Activated CD8-positive, alpha-beta memory T cell treated with anti-CD3 and anti-CD28 coated beads for 24 hours (primary cell): ENCODE results near the gene SLC29A3.
A peak's percentile ranks its signal among the peaks of the same experiment; 100 is the strongest.

Source experiments
- DNase-seq: peaks from one replicate; pipeline ENCODE4 v3.0.0-alpha.2; 2020

Gene SLC29A3

DNA sequence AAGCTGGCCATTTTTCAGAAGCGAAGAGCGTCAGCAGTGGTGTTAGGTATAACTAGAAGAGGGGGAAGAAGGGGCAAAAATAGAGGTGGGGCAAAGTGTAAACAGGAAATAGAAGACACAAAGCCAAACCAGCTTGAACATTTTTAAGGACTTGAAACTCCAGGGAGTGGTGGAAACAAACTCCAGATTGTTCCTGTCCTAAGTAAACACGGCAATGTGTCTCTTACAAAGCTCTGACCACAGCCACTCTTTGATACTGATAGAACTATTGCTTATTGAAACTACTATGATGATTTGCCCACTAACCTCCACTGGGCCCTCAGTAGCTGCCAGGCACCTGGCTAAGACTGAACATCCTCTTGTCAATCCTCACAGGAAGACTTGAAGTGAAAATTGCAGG, 56.9 kb downstream of the SLC29A3 start:
- no peak for DNase-seq

DNA sequence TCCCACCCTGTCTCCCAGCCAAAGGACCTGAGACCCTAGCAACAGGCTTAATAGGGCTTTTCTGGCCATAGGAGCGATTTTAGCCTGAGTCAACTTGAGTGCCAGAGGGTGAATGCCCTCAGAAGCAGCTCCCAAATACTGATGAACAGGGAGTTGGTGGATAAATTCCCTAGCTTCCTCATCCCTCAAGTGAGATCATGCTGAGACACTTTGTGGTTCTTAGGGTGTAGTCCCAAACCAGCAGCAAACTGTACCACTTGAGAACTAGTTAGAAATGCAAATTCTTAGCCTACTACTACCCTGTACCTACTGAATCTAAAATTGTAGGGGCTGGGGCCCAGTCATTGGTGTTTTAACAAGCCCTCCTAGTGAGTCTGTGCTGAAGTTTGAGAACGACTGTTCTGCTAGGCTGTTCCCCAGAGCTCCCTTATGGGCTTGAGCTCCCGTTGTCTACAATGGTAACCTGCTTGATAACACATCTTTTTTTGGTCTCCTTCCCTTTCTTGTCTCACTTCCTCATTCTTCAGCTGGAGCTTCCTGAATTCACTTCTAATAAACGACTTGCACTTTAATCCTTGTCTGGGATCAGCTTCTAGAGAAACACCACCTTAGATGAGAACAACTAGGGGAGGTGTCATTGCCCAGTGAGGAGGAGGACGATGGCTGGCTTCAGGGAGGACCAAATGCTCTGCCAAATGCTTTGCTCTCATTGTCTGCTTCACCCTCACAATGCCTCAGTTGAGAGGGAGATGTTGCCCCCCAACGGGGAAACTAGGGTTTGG, 59.5 kb downstream of the SLC29A3 start:
- DNase-seq, result no peak

DNA sequence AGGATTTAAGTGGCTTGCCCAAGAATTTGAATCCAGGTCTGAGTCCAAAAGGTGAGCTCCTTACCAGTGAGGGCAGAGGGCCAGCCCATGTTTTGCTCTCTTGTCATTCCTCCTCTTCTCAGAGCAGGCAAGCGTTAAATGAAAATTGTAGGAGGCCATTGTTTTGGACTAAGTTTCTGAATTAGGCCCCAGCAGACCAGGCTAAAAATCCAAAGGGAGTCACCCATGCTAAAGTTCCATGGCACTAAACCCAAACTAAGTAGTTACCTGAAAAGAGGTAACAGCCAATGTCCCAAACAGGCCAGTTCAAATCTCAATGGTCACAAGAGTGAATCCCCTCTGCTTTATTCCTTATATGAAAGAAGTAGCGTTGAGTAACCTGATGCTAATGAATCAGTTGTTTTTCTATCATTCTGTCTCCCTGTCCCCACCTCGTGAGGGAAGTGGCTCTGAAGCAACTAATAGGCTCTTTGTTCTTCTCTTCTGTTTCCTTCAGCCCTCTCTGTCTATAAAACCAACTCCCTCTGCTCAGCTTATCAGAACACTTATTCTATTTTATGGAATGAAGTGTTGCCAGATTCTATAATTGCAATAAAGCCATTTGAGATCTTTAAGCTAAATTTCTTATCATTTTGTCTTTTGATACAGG, 60.2 kb downstream of the SLC29A3 start:
- no peak for DNase-seq

DNA sequence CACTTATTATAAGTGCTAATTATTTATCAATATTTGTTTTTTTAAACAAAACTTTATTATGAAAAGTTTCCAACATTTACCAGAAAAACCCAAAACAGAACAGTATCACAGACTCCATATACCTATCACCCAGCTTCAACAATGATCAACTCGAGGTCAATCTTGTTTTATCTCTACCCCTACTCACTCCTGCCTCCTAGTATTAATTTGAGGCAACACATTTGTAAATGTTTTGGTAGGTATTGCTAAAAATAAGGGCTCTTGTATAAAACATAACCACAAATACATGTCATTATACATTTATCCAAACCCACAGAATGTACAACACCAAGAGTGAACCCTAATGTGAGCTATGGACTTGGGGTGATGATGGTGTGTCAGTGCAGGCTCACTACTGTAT, 61.8 kb downstream of the SLC29A3 start:
- no peak for DNase-seq

DNA sequence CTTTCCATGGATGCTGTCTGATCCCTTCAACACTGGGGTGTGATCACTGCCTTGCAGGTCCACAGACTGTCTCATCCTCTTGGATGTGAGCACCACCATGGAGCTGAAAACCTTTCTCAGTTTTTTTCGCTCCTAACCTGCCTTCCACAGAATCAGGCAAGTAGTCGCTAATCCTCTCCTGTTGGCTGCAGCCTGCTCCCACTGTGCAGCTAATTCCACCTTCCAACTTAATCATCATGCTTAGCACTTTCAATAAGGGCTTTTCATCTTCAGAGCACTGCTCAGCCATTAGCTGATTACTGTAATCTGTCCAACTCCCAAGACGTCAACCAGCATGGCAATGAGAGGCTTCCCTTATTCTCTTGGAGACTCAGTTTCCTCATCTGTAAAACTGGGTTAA, 62.6 kb downstream of the SLC29A3 start:
- no peak for DNase-seq

DNA sequence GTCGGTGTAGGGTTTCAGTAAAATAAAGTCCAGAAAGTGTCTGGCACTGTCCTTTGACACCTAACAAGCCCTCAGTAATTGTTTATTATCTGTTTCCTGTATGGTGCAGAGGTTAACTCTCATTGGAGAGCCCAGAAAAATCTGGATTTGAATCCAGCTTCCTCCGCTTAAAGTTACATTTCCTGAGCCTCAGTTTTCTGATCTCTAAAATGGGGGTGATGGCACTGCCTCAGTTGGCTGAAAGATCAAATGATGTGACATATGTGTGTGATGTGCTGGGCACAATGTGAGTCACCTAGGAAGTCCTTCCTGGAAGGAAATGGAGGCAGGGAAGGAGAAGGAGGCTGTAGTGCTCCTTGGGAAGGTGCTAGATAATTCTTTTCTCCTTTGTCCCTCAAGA, 63.0 kb downstream of the SLC29A3 start:
- no peak for DNase-seq

DNA sequence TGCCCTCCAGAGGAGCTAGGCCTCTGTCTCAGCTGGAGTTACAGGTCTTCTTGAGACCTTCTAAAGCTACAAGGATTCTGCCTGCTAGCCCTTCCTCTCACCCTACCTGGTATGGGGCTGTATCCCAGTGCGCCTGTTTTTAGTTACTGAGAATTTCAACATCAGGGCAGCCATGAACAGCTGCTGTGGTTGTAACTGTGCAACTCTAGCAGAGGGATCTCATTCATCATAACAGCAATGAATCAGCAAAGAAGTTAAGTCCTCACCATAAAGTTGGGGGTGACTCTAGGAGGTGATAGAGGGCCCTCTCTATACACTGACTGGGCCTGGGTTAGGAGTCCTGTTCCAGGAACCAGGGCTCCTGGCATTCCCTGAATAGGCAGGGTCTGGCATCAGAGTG, 63.7 kb downstream of the SLC29A3 start:
- DNase-seq, result no peak

DNA sequence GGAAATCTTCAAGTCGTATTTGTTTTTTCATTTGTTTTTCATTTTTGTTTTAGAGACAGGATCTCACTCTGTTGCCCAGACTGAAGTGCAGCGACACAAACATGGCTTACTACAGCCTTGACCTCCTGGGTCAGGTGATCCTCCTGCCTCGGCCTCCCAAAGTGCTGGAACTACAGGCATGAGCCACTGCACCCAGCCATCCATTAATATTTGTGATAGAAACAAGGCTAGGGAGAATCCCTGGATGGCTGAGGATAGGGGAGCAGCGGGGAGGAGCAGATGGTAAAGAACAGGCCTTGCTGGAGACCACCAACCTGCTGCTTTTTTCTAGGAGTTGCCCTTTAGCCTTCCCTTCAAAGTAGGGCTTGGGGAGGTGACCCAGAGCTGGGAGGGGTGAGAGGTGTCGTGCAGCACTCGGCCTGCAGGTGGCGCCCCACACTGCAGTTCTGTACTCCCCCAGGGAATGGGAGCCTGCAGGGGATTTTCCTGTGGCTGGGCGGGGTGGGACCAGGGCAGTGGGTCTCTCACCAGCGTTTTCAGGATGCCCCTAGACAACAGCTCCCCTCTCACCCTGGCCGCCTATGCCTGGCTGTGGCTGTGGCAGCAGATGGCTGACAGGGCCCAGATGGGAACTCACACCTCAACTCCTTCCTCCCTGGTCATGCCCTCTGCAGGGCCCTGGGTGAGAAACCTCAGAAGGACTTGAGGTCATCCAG, 65.1 kb downstream of the SLC29A3 start:
- peak; percentile 93 for DNase-seq

DNA sequence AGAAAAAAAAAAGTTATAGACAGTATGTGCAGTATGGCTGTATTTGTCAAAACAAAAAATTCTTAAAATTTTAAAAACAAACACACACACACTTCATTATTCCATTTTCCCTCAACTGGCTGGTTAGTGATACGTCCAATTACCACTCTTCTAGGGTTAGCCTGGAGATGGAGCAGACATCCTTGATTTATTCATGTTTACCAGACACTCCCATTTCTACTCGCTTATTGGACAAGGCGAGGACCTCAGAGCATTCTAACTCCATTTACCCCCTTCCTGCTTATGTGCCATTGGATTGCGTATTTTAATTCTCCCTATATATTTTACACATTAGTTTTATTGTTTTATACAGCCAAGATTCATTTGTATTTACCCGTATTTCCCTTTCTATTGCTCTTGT, 69.1 kb downstream of the SLC29A3 start:
- DNase-seq, result no peak

DNA sequence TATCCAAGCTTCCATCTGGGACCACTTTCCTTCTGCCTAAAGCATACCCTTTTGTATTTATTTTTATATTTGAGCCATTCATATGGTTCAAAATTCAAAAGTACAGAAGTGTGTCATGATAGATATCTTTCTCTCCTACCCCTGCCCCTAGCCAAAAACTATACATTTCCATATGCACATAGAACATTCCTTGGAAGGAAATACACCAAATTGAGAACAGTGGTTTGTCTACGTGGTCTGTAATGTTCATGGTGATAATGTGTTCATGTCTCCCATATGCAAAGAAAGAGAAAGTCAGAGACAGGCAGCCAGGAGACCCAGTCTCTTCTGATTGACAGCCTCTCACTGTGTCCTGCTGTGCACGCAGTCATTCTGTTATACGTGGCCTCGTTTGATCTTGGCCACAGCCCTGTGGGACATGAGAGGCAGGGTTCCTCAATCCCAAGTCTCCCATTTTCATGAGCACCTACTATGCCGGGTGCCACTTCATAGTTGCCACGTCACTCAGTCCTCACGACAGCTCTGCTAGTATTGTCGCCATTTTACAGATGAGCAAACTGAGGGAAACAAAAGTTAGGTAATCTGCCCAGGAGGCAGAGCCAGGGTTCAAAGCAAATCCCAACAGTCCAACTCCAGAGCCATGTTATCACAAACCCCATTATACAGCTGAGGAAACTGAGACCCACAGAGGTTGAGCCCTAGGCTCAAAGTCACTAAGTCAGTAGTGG, 69.7 kb downstream of the SLC29A3 start:
- no peak for DNase-seq

DNA sequence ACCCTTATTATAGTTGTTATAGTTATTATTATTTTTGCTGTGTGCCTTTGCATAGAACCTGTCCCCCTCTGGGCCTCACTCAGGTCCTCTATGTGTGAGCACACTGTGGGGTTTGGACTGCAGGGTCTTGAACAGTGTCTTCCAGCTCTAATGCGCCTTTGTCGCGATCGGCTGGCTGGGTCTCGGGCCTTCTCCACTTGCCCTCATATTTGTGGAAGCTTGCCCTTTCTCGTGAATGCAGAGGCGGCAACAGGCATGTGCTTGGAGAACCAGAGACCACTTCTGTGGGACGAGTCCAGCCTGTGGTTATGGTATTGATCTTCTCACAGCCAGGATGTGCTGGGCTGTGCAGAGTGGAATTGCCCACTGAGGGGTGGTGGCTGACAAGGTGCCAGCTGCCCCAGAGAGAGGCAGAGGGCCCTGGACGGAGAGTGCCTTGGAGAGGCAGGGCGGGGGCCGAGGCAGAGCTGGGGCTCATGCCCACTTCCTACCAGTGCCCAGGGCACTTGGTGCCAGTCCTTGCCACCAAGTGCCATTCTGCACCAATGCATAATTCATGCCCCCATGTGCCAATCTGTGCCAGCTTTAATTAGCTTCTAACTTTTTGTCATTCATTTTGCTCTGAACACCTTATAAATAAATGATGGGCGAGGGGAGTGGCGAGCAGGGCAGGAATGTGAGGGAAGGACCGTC, 70.9 kb downstream of the SLC29A3 start:
- peak; percentile 30 for DNase-seq

DNA sequence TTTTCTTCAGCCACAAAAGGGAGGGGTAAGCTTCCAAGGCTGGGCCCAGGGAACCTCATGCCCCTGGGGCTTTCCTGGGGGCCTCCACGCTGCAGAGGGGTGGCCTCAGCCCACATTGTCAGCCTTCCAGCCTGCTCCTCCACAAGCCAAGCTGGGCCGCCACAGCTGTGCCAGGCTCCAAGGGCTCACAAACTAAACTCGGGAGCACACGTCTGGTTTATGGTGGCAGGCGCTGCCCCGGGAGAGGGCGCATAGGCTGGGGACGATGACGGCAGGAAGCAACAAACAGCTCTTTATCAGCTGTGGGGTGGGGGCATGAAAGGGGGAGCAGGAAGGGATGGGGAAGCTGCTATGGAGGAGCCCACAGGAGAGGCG, 71.4 kb downstream of the SLC29A3 start:
- DNase-seq, result no peak

DNA sequence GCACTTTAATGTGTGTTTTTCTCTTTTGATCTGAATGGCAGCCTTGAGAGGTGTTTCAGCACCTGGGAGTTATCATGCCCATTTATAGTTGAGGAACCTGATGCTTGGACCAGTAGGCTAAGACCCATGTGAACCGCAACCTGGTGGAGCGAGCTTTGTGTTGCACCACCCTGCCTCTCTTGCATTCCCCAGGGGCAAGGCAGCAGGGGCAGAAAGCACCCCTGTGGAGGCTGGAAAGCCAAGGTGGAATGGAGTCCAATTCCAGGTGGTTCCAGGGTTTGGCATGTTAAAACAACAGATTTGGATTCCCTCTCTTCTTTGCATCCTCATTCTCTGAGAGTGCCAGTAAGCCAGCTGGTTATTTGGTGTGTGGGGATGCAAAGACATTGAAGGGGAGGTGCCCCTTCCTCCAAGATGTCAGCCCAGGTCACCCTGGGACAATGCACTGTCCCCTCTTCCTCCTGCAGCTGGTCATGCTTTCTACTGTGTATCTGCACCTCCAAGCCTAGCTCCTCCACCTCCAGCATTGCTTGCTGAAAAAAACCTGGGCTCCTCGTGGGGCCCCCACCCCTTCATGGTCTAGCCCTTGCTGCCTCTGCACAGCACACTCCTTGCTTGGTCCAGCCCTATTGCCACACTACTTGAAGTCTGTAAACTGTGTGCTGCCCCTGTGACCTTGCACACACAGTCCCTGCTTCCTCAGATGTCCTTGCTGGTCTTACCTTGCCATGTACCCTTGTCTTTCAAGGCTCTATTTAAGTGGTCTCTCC, 72.0 kb downstream of the SLC29A3 start:
- DNase-seq, result peak; percentile 41

DNA sequence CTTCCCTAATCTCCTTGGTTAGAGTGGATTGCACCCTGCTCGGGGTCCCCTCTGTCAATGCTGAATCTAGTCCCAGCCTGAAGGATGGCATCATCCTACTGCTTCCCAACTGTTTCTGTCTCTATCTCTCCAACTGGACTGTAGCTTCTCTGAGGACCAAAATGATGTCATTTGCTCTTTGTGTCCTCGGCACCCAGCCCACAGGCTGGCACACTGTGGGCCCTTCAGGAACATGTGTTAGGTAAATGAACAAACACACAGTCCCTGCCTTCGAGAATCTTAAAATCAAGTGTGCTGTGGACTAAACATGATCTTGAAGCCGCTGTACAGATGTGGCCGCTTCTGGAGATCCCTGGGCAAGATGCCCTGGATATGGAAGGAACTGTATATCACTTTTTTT, 72.6 kb downstream of the SLC29A3 start:
- DNase-seq, result peak; percentile 21

DNA sequence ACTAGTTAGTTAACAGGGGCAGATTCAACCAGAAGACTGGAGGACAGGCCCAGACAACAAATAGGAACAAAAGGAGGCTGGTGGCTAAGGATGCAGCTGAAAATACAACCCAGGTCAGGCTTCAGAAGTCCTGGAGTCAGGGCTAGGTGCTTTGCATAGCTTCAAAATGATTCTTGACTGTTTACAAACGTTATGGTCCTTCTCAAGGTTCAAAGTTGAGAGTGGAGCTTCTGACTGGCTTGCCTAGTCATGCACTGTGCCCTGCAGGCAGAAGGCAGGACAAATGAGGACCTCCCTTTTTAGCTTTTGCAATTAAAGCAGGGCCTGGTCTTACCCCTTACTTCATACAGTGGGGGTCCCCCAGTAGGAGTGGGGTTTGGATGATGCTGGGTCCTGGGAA, 73.2 kb downstream of the SLC29A3 start:
- DNase-seq, result peak; percentile 9

DNA sequence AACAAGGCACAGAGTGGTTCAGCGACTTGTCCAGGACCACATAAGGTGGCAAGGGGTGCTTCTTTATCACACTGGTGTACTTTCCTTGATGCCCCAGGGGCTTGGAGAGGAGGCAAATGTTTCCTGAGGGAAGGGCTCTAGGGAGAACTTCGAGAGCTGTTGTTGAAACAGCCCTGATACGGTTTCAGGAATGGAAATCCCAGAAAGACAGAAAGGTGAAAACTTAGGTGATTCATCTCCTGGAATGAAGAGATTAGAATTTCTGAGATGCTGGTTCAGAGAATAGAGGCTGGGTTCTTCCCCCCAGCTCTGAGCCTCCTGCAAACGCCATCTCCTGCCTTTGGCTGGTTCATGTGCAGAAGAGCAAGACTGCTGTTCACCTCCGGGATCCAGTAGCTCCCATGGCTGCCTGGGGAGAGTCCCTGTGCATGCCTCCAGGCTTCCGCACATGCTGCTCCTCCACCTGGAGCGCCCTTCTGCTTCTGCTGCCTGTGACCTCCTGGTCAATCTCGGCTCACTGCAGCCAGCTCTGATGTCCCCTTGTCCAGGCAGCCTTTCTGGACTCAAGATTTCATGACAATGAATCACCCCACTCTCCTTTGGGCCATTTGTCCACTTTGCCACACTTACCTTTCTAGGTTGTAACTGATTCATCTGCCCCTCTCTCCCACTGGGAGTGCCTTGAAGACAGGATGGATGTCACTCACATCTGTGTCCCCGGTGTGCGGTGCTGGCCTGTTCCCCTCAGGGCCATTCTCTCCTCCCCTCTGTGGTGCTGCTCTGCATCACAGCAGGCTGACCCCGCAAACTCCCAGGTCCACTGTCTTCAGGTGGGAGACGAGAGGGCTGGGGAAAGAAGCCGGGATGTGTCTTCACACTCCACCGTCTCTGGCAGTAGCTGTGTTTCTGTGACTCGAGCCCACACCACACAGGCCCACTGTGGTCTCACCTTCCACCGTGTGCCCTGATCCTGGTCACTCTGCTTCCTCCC, 74.0 kb downstream of the SLC29A3 start:
- peak; percentile 52 for DNase-seq

DNA sequence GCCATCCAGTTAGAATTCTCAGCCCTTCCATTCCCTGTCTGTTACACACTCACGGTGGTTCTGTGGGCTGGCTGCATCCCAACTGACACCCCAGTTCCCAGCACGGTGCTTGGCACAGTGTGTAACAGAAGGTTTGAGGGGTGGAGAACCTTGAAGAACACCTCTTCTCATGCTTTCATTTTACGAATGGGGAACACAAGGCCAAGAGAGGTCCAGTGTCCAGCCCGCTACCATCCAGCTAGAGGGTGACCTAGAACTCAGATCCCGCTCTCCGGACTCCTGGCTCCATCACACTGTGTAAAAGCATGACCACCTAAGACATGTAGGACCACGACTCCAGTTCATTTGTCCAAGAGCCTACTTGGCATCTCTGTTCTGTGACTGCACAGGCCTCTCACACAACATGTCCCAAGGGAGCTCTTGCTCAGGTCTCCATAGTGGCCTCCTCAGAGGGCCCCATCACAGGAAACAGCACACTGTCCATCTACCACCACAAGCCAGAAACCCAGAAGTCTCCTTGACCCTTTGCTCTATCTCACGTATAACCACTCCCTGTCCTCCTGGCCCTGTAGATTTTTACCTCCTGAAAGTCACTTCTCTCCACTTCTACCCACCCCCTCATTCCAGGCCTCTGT, 74.9 kb downstream of the SLC29A3 start:
- DNase-seq, result peak; percentile 45

DNA sequence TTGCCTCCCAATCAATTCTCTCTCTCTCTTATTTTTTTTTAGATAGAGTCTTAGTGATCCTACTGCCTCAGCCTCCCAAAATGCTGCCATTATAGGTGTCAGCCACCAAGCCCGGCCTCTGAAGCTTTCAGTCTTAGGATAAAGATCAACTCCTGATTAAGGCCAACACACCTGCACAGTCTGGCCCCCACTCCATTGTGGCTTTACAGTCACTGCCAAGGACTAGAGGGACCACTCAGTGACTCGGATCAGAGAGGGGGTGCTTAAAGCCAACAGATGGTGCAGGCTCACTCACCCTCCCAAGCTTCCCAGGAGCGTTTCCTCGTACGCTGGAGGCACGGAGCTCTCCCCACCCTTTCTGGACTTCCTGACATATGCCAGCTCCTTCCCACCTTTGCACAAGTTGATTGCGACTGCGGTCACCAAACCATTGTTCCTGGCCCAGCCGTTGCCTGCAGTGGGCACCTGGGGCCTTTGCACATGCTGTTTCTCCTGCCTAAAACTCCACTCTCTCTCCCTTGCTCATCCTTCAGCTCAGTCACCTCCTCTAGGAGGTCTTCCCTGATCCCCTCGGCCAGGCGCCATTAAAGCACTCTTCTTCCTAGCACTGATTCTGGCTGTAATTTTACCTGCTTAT, 76.0 kb downstream of the SLC29A3 start:
- DNase-seq, result peak; percentile 40

DNA sequence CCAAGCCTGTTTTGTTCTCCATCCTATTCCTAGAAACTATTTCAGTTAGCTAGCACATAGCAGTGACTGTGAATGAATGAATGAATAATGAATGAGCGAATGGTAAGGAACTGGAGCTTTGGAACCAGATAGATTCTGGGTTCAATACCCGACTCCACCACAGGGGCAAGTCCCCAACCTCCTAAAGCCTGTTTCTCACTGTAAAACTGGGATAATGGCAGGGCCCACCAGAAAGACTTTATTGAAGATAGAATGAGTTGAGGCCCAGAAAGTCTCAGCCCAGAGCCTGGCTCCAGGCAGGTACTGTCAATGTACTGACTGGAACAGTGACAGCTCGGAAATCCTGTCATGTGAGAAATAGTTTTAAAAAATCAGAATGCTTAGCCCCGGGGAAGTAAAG, 76.6 kb downstream of the SLC29A3 start:
- DNase-seq, result peak; percentile 47
